Fibroblast of lung (primary cell): ENCODE data around the gene APBB2. TPM values are rescaled to one million over a fixed set of nuclear protein-coding genes. Genes with fewer than 3 reads are reported as not detected.

ENCODE experiments used
- DNase-seq, 2 donors: peaks; one replicate each; pipeline versions ENCODE4 v3.0.0 to v3.0.0-alpha.2; 2010; ENCODE audit warnings: low read depth in 2 of 2
- H2AFZ ChIP-seq: 2 replicates; pipeline ENCODE4 v1.5.1; 2012; ENCODE audit warnings: low read length, control low read depth, inconsistent platforms
- H3K27ac ChIP-seq: 2 replicates; pipeline ENCODE4 v1.5.1; 2011; ENCODE audit warnings: low read length, control low read depth; ENCODE audit not compliant: insufficient read depth
- H3K27me3 ChIP-seq: 2 replicates; pipeline ENCODE4 v1.5.1; 2011; ENCODE audit warnings: mild to moderate bottlenecking, low read length; ENCODE audit not compliant: control insufficient read depth, insufficient read depth
- H3K36me3 ChIP-seq: 2 replicates; pipeline ENCODE4 v1.5.1; 2011; ENCODE audit warnings: low read length; ENCODE audit not compliant: control insufficient read depth, insufficient read depth
- H3K4me1 ChIP-seq: 2 replicates; pipeline ENCODE4 v1.5.1; 2011; ENCODE audit warnings: low read length; ENCODE audit not compliant: control insufficient read depth, insufficient read depth; ENCODE audit errors: extremely low read depth
- H3K4me2 ChIP-seq: 2 replicates; pipeline ENCODE4 v1.5.1; 2011; ENCODE audit warnings: low read length, control low read depth; ENCODE audit not compliant: insufficient read depth; ENCODE audit errors: extremely low read depth
- H3K4me3 ChIP-seq, 4 experiments: fragments of 200-600 bp in 1 of 4; sonication (generic) in 1 of 4; replicated peaks in 1 of 4; 2 replicates each; pipeline ENCODE4 v1.5.1; 2011 to 2016; ENCODE audit warnings: low read length in 4 of 4, low read depth in 3 of 4, mild to moderate bottlenecking in 3 of 4, control low read depth in 2 of 4, inconsistent platforms in 1 of 4, mixed read lengths in 1 of 4; ENCODE audit not compliant: insufficient read depth in 1 of 4; ENCODE audit errors: control extremely low read depth in 1 of 4
- H3K79me2 ChIP-seq: 2 replicates; pipeline ENCODE4 v1.5.1; 2012; ENCODE audit warnings: mild to moderate bottlenecking, low read length, inconsistent platforms; ENCODE audit not compliant: control insufficient read depth, insufficient read depth
- H3K9ac ChIP-seq: 2 replicates; pipeline ENCODE4 v1.5.1; 2011; ENCODE audit warnings: mild to moderate bottlenecking, low read length, control low read depth; ENCODE audit not compliant: insufficient read depth
- H3K9me3 ChIP-seq: 2 replicates; pipeline ENCODE4 v1.5.1; 2012; ENCODE audit warnings: low read depth, low read length; ENCODE audit not compliant: control insufficient read depth, insufficient read depth
- H4K20me1 ChIP-seq: 2 replicates; pipeline ENCODE4 v1.5.1; 2011; ENCODE audit warnings: low read length; ENCODE audit not compliant: control insufficient read depth, insufficient read depth; ENCODE audit errors: extremely low read depth
- CTCF ChIP-seq, 2 donors: IDR thresholded peaks in 1 of 2; conservative IDR thresholded peaks in 1 of 2; 1 replicate in 1 of 2; 2 replicates in 1 of 2; pipeline ENCODE4 v1.5.1; 2011 to 2012; ENCODE audit warnings: low read length in 2 of 2, control low read depth in 1 of 2, inconsistent platforms in 1 of 2, low read depth in 1 of 2, mild to moderate bottlenecking in 1 of 2
- EZH2 ChIP-seq: IDR thresholded peaks from 2 replicates; pipeline ENCODE4 v1.5.1; 2012; ENCODE audit warnings: low read length, control low read depth, mild to moderate bottlenecking; ENCODE audit errors: missing control alignments
- polyA plus RNA-seq, 2 donors: library from polyadenylated mRNA; depleted of rRNA in 1 of 2; stranded (reverse) in 1 of 2; unstranded in 1 of 2; fragments of >200 nt; gene quantifications; 2 replicates each; pipeline ENCODE4 v1.2.1, GENCODE V29; 2011 to 2012; ENCODE audit warnings: missing spikeins in 1 of 2
- total RNA-seq: library from RNA; depleted of rRNA; stranded (reverse); fragments of >200 nt; gene quantifications from 2 replicates; pipeline ENCODE4 v1.2.1, GENCODE V29; 2014

APBB2 gene
- total and polyA plus RNA-seq, 2 donors (not counting 1 experiment from before 2014, with no cell fraction given) = 25.1 to 29.8 TPM

- Histone ChIP-seq H3K4me2 (no peak overlapping the region), H4K20me1 (no peaks in the 10 kb centered on the region)
These were observed 13.8 kb downstream of the APBB2 start for GRCh38 chr4:41200486-41201017.

GRCh38 chr4:41199788-41200187 is 14.6 kb downstream of the APBB2 start:
- Histone ChIP-seq H2AFZ (no peak overlapping the region), H3K4me1 (peaks cover 11% of the 10 kb centered on the region)
- TF ChIP-seq EZH2 (no peak), CTCF (conservative IDR thresholded peaks at IDR 0.05 in 1 of 2, IDR thresholded peaks at IDR 0.05 in 1 of 2; ENCODE audit: low read depth in 1 of 2, low read length in 2 of 2) (no peak)

More at GRCh38 chr4:41200486-41201017, 13.8 kb downstream of the APBB2 start:
- Histone ChIP-seq H3K79me2 (peaks cover 38% of the 10 kb centered on the region), H3K27me3 (no peaks in the 10 kb centered on the region), H3K4me1 (peaks cover 15% of the 10 kb centered on the region), H3K4me3 (no peak overlapping the region), H3K9ac (no peak overlapping the region), H3K9me3 (no peaks in the 10 kb centered on the region), H2AFZ (no peak overlapping the region), H3K27ac (no peak overlapping the region), H3K36me3 (no peaks in the 10 kb centered on the region)
- TF ChIP-seq CTCF (conservative IDR thresholded peaks at IDR 0.05 in 1 of 2, IDR thresholded peaks at IDR 0.05 in 1 of 2; ENCODE audit: low read depth in 1 of 2, low read length in 2 of 2) = no peak
- no peak for DNase-seq

GRCh38 chr4:41197996-41198395 is 16.3 kb downstream of the APBB2 start:
- no peak overlapping the region for H2AFZ ChIP-seq
- no peak overlapping the region for H3K4me3 ChIP-seq
- no peak overlapping the region for H3K4me2 ChIP-seq
- no peaks in the 10 kb centered on the region for H3K27me3 ChIP-seq
- no peak for TF ChIP-seq EZH2
- no peak for TF ChIP-seq CTCF (conservative IDR thresholded peaks at IDR 0.05 in 1 of 2, IDR thresholded peaks at IDR 0.05 in 1 of 2; ENCODE audit: low read depth in 1 of 2, low read length in 2 of 2)
- H3K27ac ChIP-seq = no peak overlapping the region
- H4K20me1 ChIP-seq = no peaks in the 10 kb centered on the region
- H3K36me3 ChIP-seq = no peaks in the 10 kb centered on the region
- H3K9me3 ChIP-seq = no peaks in the 10 kb centered on the region
- peaks cover 35% of the 10 kb centered on the region for H3K79me2 ChIP-seq
- no peak for DNase-seq
- no peaks in the 10 kb centered on the region for H3K4me1 ChIP-seq
- H3K9ac ChIP-seq = no peak overlapping the region

More at GRCh38 chr4:41199788-41200187, 14.6 kb downstream of the APBB2 start:
- Histone ChIP-seq H3K4me2 (no peak overlapping the region), H3K27ac (no peak overlapping the region), H3K79me2 (peaks cover 42% of the 10 kb centered on the region), H3K9ac (no peak overlapping the region), H3K4me3 (no peak overlapping the region), H3K27me3 (no peaks in the 10 kb centered on the region), H3K9me3 (no peaks in the 10 kb centered on the region), H4K20me1 (no peaks in the 10 kb centered on the region), H3K36me3 (no peaks in the 10 kb centered on the region)
- DNase-seq = no peak
